C4-2B (cell line): ENCODE measurements around the gene GJA4.

Experiments used
- CTCF ChIP-seq: fragments of 450-650 bp; conservative IDR thresholded peaks from 2 replicates; pipeline ENCODE4 v1.5.1; 2017; ENCODE audit warnings: mild to moderate bottlenecking
- ZFX ChIP-seq: fragments of 450-650 bp; IDR thresholded peaks from 2 replicates; pipeline ENCODE4 v1.6.1; 2017

GRCh38 chr1:34755961-34756360, 36.8 kb upstream of the GJA4 start:
- no peak for TF ChIP-seq CTCF
- no peak for TF ChIP-seq ZFX
